B cell (primary cell): ENCODE data around the gene JMJD8. TPM values are rescaled to one million over a fixed set of nuclear protein-coding genes. Genes with fewer than 3 reads are reported as not detected.

Experiments
- ATAC-seq: fragments of 200-7000 bp; cut with Tn5 transposase; one replicate; pipeline ENCODE4 v1.10.0; 2021; ENCODE audit warnings: low read depth, mild to moderate bottlenecking, moderate number of reproducible peaks, moderate library complexity
- CTCF ChIA-PET: fragments of 350-600 bp; sonication (Branson Sonifier 250); formaldehyde crosslinking; loops from one replicate; lab custom pipeline; 2021; ENCODE audit warnings: antibody characterized with exemption, inconsistent platforms; lab: Charles Lee
- POLR2A ChIA-PET: fragments of 350-600 bp; sonication (Branson Sonifier 250); formaldehyde crosslinking; loops from one replicate; lab custom pipeline; 2021; ENCODE audit warnings: antibody characterized with exemption; lab: Charles Lee
- DNase-seq: peaks from one replicate; pipeline ENCODE4 v3.0.0; 2013
- H2AFZ ChIP-seq: 2 replicates; pipeline ENCODE4 v1.6.1; 2012; ENCODE audit warnings: mild to moderate bottlenecking, low read depth, low read length; ENCODE audit not compliant: insufficient read depth, poor library complexity, severe bottlenecking
- H3K27ac ChIP-seq, 2 donors: 1 replicate in 1 of 2; 2 replicates in 1 of 2; pipeline ENCODE4 v1.5.1; 2012 to 2013; ENCODE audit warnings: low read length in 2 of 2, mild to moderate bottlenecking in 2 of 2, moderate library complexity in 1 of 2
- H3K27me3 ChIP-seq, 4 experiments: fragments of 200-600 bp in 1 of 4; sonication (generic) in 1 of 4; replicated peaks in 1 of 4; 1 replicate in 2 of 4; 2 replicates in 2 of 4; pipeline versions ENCODE4 v1.6.1 to v1.7.0; 2013 to 2016; ENCODE audit warnings: low read length in 3 of 4, mild to moderate bottlenecking in 2 of 4, mixed read lengths in 1 of 4, moderate library complexity in 1 of 4; ENCODE audit not compliant: insufficient read depth in 4 of 4, control insufficient read depth in 3 of 4; ENCODE audit errors: control extremely low read depth in 1 of 4
- H3K36me3 ChIP-seq, 2 experiments: replicated peaks in 1 of 2; 1 replicate in 1 of 2; 2 replicates in 1 of 2; pipeline versions ENCODE4 v1.6.1 to v1.7.1; 2013; ENCODE audit warnings: low read length in 1 of 2; ENCODE audit not compliant: insufficient read depth in 2 of 2, control insufficient read depth in 1 of 2; ENCODE audit errors: control extremely low read depth in 1 of 2, extremely low read depth in 1 of 2
- H3K4me1 ChIP-seq, 2 donors: fragments of 200-600 bp in 1 of 2; sonication (generic) in 1 of 2; 1 replicate in 1 of 2; 2 replicates in 1 of 2; pipeline versions ENCODE4 v1.5.1 to v1.6.1; 2013 to 2017; ENCODE audit warnings: low read length in 2 of 2; ENCODE audit not compliant: control insufficient read depth in 2 of 2, insufficient read depth in 2 of 2
- H3K4me2 ChIP-seq: replicated peaks from 2 replicates; pipeline ENCODE3; 2012; ENCODE audit warnings: mild to moderate bottlenecking, low read depth, low read length; ENCODE audit not compliant: poor library complexity, severe bottlenecking
- H3K4me3 ChIP-seq, 5 experiments: fragments of 200-600 bp in 1 of 5; sonication (generic) in 1 of 5; 1 replicate in 3 of 5; 2 replicates in 2 of 5; pipeline versions ENCODE4 v1.5.1 to v1.7.0; 2011 to 2016; ENCODE audit warnings: low read length in 4 of 5, mild to moderate bottlenecking in 4 of 5, low read depth in 2 of 5, control low read depth in 1 of 5, moderate library complexity in 1 of 5; ENCODE audit not compliant: insufficient read depth in 1 of 5; ENCODE audit errors: control extremely low read depth in 1 of 5, extremely low read depth in 1 of 5
- H3K79me2 ChIP-seq: fragments of 200-600 bp; sonication (generic); one replicate; pipeline ENCODE4 v1.6.0; 2016; ENCODE audit warnings: low read length; ENCODE audit not compliant: control insufficient read depth, insufficient read depth
- H3K9ac ChIP-seq: fragments of 200-600 bp; sonication (generic); 2 replicates; pipeline ENCODE4 v1.6.1; 2017; ENCODE audit warnings: mild to moderate bottlenecking, low read length, moderate library complexity
- H3K9me3 ChIP-seq, 3 donors: one replicate each; pipeline versions ENCODE4 v1.6.1 to v1.7.1; 2013; ENCODE audit warnings: low read length in 2 of 3; ENCODE audit not compliant: control insufficient read depth in 2 of 3, insufficient read depth in 1 of 3; ENCODE audit errors: control extremely low read depth in 1 of 3
- H4K20me1 ChIP-seq: 2 replicates; pipeline ENCODE4 v1.6.0; 2012; ENCODE audit warnings: mild to moderate bottlenecking, low read length; ENCODE audit not compliant: insufficient read depth, control insufficient read depth, poor library complexity, severe bottlenecking
- H3K27ac Mint-ChIP-seq: one replicate; pipeline ENCODE4 v1.8.0; 2021; ENCODE audit warnings: mixed read lengths
- H3K27me3 Mint-ChIP-seq: one replicate; pipeline ENCODE4 v1.8.0; 2021; ENCODE audit warnings: mixed read lengths
- H3K4me1 Mint-ChIP-seq: one replicate; pipeline ENCODE4 v1.8.0; 2021; ENCODE audit warnings: mixed read lengths
- H3K4me3 Mint-ChIP-seq: one replicate; pipeline ENCODE4 v1.8.0; 2021; ENCODE audit warnings: mixed read lengths
- H3K9me3 Mint-ChIP-seq: one replicate; pipeline ENCODE4 v1.8.0; 2022; ENCODE audit warnings: mixed read lengths; ENCODE audit not compliant: insufficient read depth
- CTCF ChIP-seq: fragments of 200-600 bp; IDR thresholded peaks from one replicate; pipeline ENCODE4 v1.8.0; 2022; ENCODE audit warnings: antibody characterized with exemption, mild to moderate bottlenecking
- EZH2 ChIP-seq: IDR thresholded peaks from 2 replicates; pipeline ENCODE4 v1.6.1; 2012; ENCODE audit warnings: borderline replicate concordance, low read depth, mild to moderate bottlenecking, moderate library complexity, low read length; ENCODE audit not compliant: insufficient read depth, poor library complexity, severe bottlenecking
- WGBS: methylation state at CpG from one replicate; pipeline ENCODE4 v1.1.5; 2013; ENCODE audit warnings: missing lambda C conversion rate; ENCODE audit not compliant: insufficient coverage; 5-methylcytosine and 5-hydroxymethylcytosine counted together
- intact Hi-C: fragments of 100-400 bp; cut with micrococcal nuclease; formaldehyde crosslinking; loops from one replicate; pipeline ENCODE4 v1.10.0; 2022
- polyA plus RNA-seq: library from polyadenylated mRNA; depleted of rRNA; stranded (reverse); fragments of >200 nt; gene quantifications from 2 replicates; pipeline ENCODE4 v1.2.3, GENCODE V29; 2012
- total RNA-seq, 2 donors: library from RNA; stranded (reverse); fragments of 120-200 nt in 1 of 2; gene quantifications; 1 replicate in 1 of 2; 2 replicates in 1 of 2; pipeline versions ENCODE4 v1.2.3 to v1.2.4, GENCODE V29; 2013 to 2022

JMJD8 gene
- total and polyA plus RNA-seq, 2 donors (not counting 1 experiment from before 2014, with no cell fraction given): 46.3 to 69.3 TPM

DNA sequence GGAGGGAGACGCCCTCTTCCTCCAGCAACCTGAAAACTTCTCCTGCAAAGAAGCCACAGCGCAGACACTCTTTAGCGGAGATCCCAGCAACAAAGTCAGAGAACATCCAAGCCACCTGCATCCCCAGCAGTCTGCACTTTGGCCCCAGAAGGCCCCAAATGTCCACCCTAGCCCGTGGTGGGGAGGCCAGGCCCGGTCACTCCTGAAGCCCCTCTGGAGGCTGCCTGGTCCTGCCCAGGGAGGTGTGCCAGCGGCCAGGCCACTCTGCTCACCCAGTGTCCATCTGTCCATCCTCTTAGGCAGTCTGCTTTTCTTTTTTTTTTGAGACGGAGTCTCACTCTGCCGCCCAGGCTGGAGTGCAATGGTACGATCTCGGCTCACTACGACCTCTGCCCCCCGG, 48.2 kb upstream of the JMJD8 start:
- TF ChIP-seq EZH2: no peak
- TF ChIP-seq CTCF: no peak
- ChIA-PET POLR2A (interaction anchor here (0.6 kb wide), 1 partner anchor 9 kb away, joined by 3 read pairs; no protein-coding TSS in a partner anchor), CTCF (interaction anchor here (1.2 to 2.6 kb wide), 3 partner anchors 8 to 22 kb away, joined by 3 to 21 read pairs (median 3); partner anchors contain the start of gene CIAO3)
- Mint-ChIP-seq H3K4me3 (no peak overlapping the region), H3K4me1 (peaks cover 2% of the 10 kb centered on the region), H3K27ac (no peak overlapping the region), H3K27me3 (no peaks in the 10 kb centered on the region), H3K9me3 (no peaks in the 10 kb centered on the region)
- Histone ChIP-seq H4K20me1 (peaks cover 7% of the 10 kb centered on the region), H3K9me3 (no peaks in the 10 kb centered on the region), H3K9ac (no peak overlapping the region), H3K79me2 (no peaks in the 10 kb centered on the region), H3K27me3 (no peaks in the 10 kb centered on the region), H3K36me3 (peaks cover 0 to 52% of the 10 kb centered on the region in 2 experiments), H2AFZ (no peak overlapping the region), H3K4me1 (peaks cover 4 to 13% of the 10 kb centered on the region in 2 donors), H3K4me3 (no peak overlapping the region), H3K4me2 (no peak overlapping the region), H3K27ac (no peak overlapping the region)
- ATAC-seq (no peak), DNase-seq (no peak)
- intact Hi-C loops: no loop called here
- WGBS: 98% methylated on average over 12 of the region's 12 CpGs

GRCh38 chr16:730666-731509, 46.8 kb upstream of the JMJD8 start:
- Histone ChIP-seq H3K27me3 (no peaks in the 10 kb centered on the region), H3K36me3 (peaks cover 0 to 41% of the 10 kb centered on the region in 2 experiments), H2AFZ (no peak overlapping the region), H3K79me2 (no peaks in the 10 kb centered on the region), H3K4me3 (no peak overlapping the region), H4K20me1 (peaks cover 13% of the 10 kb centered on the region), H3K9me3 (no peaks in the 10 kb centered on the region), H3K27ac (no peak overlapping the region), H3K4me2 (no peak overlapping the region), H3K4me1 (peaks cover 10 to 21% of the 10 kb centered on the region in 2 donors), H3K9ac (no peak overlapping the region)
- ATAC-seq (no peak), DNase-seq (no peak)
- CTCF ChIA-PET: interaction anchor here (0.5 to 2.6 kb wide), 3 partner anchors 11 to 21 kb away, joined by 3 to 21 read pairs (median 3); no protein-coding TSS in a partner anchor
- H3K9me3 Mint-ChIP-seq: no peaks in the 10 kb centered on the region
- TF ChIP-seq CTCF (no peak), EZH2 (no peak)
- intact Hi-C loops: no loop called here
- WGBS: 84% methylated on average over 19 of the region's 22 CpGs
- POLR2A ChIA-PET: no interaction called here
- no peaks in the 10 kb centered on the region for H3K27me3 Mint-ChIP-seq
- H3K4me3 Mint-ChIP-seq: no peak overlapping the region
- peaks cover 9% of the 10 kb centered on the region for H3K4me1 Mint-ChIP-seq
- H3K27ac Mint-ChIP-seq: no peak overlapping the region
